GM23338 (cell line): ENCODE measurements around the gene SLC17A5.

Experiments used
- CREB1 ChIP-seq: fragments of 250-450 bp; sonication (Bioruptor Pico); IDR thresholded peaks from 2 replicates; pipeline ENCODE4 v1.5.0; 2020; ENCODE audit warnings: low read depth, mild to moderate bottlenecking, moderate library complexity
- EZH2 ChIP-seq: fragments of 200-600 bp; sonication (generic); IDR thresholded peaks from one replicate; pipeline ENCODE4 v1.8.0; 2017; ENCODE audit warnings: antibody characterized with exemption, mild to moderate bottlenecking, low read depth; ENCODE audit not compliant: unreplicated experiment
- EZH2phosphoT487 ChIP-seq: fragments of 200-600 bp; sonication (generic); IDR thresholded peaks from one replicate; pipeline ENCODE4 v1.8.1; 2018; ENCODE audit warnings: antibody characterized with exemption; ENCODE audit not compliant: unreplicated experiment
- JUNB ChIP-seq: IDR thresholded peaks from one replicate; pipeline ENCODE4 v1.6.1; 2016; ENCODE audit warnings: antibody characterized with exemption; ENCODE audit not compliant: unreplicated experiment
- NANOG ChIP-seq: IDR thresholded peaks from 2 replicates; pipeline ENCODE4 v1.6.1; 2016; ENCODE audit warnings: antibody characterized with exemption, borderline replicate concordance
- POLR2AphosphoS5 ChIP-seq: IDR thresholded peaks from 2 replicates; pipeline ENCODE4 v1.6.1; 2016; ENCODE audit warnings: antibody characterized with exemption, low read depth
- STAT1 ChIP-seq: IDR thresholded peaks from one replicate; pipeline ENCODE4 v1.6.1; 2016; ENCODE audit warnings: antibody characterized with exemption; ENCODE audit not compliant: unreplicated experiment
- ZNF331 ChIP-seq: fragments of 250-450 bp; sonication (Bioruptor Pico); IDR thresholded peaks from 2 replicates; pipeline ENCODE4 v1.5.0; 2020; ENCODE audit warnings: low read depth, mild to moderate bottlenecking, moderate library complexity
- TF ChIP-seq, protein P1 (sequence below), 2 experiments: fragments of 200-600 bp in 1 of 2; sonication (generic) in 1 of 2; conservative IDR thresholded peaks; 2 replicates each; pipeline versions ENCODE4 v1.5.1 to v1.6.1; 2016 to 2017; ENCODE audit warnings: antibody characterized with exemption in 2 of 2, low read depth in 2 of 2, mild to moderate bottlenecking in 2 of 2, moderate library complexity in 1 of 2
- TF ChIP-seq, protein P2 (sequence below): IDR thresholded peaks from one replicate; pipeline ENCODE4 v1.6.1; 2018; ENCODE audit warnings: antibody characterized with exemption; ENCODE audit not compliant: unreplicated experiment
- TF ChIP-seq, protein P3 (sequence below): IDR thresholded peaks from 2 replicates; pipeline ENCODE4 v1.6.1; 2016; ENCODE audit warnings: antibody characterized with exemption

DNA sequence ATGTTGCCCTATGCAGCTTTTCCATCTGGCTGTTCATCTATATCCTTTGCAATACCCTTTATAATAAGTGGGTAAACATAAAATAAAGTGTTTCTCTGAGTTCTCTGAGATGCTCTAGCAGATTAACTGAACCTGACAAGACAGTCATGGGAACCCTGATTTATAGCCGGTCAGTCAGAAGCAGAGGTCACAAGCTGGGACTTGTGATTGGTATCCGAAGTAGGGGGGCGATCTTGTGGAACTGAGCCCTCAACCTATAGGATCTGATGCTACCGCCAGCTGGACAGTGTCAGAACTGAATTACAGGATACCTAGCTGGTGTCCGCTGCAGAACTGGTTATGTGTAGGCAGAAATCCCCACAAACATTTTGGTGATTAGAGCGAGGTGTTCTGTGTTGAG lies 39.0 kb downstream of the SLC17A5 start:
- TF ChIP-seq ZNF331 (no peak), EZH2 (no peak), POLR2AphosphoS5 (no peak), JUNB (no peak), CREB1 (CRISPR knock-in tag) (no peak), EZH2phosphoT487 (no peak), NANOG (no peak), STAT1 (no peak)
- TF ChIP-seq, protein P1, sequence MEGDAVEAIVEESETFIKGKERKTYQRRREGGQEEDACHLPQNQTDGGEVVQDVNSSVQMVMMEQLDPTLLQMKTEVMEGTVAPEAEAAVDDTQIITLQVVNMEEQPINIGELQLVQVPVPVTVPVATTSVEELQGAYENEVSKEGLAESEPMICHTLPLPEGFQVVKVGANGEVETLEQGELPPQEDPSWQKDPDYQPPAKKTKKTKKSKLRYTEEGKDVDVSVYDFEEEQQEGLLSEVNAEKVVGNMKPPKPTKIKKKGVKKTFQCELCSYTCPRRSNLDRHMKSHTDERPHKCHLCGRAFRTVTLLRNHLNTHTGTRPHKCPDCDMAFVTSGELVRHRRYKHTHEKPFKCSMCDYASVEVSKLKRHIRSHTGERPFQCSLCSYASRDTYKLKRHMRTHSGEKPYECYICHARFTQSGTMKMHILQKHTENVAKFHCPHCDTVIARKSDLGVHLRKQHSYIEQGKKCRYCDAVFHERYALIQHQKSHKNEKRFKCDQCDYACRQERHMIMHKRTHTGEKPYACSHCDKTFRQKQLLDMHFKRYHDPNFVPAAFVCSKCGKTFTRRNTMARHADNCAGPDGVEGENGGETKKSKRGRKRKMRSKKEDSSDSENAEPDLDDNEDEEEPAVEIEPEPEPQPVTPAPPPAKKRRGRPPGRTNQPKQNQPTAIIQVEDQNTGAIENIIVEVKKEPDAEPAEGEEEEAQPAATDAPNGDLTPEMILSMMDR (conservative IDR thresholded peaks at IDR 0.05; ENCODE audit: low read depth in 2 of 2): no peak
- TF ChIP-seq, protein P2, sequence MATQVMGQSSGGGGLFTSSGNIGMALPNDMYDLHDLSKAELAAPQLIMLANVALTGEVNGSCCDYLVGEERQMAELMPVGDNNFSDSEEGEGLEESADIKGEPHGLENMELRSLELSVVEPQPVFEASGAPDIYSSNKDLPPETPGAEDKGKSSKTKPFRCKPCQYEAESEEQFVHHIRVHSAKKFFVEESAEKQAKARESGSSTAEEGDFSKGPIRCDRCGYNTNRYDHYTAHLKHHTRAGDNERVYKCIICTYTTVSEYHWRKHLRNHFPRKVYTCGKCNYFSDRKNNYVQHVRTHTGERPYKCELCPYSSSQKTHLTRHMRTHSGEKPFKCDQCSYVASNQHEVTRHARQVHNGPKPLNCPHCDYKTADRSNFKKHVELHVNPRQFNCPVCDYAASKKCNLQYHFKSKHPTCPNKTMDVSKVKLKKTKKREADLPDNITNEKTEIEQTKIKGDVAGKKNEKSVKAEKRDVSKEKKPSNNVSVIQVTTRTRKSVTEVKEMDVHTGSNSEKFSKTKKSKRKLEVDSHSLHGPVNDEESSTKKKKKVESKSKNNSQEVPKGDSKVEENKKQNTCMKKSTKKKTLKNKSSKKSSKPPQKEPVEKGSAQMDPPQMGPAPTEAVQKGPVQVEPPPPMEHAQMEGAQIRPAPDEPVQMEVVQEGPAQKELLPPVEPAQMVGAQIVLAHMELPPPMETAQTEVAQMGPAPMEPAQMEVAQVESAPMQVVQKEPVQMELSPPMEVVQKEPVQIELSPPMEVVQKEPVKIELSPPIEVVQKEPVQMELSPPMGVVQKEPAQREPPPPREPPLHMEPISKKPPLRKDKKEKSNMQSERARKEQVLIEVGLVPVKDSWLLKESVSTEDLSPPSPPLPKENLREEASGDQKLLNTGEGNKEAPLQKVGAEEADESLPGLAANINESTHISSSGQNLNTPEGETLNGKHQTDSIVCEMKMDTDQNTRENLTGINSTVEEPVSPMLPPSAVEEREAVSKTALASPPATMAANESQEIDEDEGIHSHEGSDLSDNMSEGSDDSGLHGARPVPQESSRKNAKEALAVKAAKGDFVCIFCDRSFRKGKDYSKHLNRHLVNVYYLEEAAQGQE: no peak
- TF ChIP-seq, protein P3, sequence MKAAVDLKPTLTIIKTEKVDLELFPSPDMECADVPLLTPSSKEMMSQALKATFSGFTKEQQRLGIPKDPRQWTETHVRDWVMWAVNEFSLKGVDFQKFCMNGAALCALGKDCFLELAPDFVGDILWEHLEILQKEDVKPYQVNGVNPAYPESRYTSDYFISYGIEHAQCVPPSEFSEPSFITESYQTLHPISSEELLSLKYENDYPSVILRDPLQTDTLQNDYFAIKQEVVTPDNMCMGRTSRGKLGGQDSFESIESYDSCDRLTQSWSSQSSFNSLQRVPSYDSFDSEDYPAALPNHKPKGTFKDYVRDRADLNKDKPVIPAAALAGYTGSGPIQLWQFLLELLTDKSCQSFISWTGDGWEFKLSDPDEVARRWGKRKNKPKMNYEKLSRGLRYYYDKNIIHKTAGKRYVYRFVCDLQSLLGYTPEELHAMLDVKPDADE: no peak
